Measurements from ENCODE around the gene MACF1.

The MACF1 gene

DNA sequence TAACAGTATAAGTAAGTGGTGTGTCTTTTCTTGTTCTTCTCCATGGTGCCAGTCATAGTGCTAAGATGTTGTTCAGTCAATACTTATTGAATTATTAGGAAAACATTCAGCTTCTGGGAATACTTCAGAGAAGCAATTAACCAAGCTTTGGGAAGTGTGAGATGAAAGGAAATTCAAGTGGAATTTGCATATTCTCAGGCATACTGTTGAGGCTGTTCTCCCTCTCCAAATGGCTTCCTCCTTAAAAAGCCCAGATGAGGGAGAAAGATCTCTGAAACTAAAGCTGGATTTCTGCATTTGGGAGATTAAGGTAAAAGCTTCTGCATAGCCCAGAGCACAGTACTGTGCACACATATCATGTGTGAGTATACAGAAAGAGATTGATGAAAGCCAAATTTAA is 73.4 kb downstream of the MACF1 start:
- in situ Hi-C loops (cut with HindIII; ENCODE audit: low sequenced_read_pairs), result no loop called here
- DNase-seq (ENCODE audit: low read depth), result no peak
- TF ChIP-seq, protein P1, sequence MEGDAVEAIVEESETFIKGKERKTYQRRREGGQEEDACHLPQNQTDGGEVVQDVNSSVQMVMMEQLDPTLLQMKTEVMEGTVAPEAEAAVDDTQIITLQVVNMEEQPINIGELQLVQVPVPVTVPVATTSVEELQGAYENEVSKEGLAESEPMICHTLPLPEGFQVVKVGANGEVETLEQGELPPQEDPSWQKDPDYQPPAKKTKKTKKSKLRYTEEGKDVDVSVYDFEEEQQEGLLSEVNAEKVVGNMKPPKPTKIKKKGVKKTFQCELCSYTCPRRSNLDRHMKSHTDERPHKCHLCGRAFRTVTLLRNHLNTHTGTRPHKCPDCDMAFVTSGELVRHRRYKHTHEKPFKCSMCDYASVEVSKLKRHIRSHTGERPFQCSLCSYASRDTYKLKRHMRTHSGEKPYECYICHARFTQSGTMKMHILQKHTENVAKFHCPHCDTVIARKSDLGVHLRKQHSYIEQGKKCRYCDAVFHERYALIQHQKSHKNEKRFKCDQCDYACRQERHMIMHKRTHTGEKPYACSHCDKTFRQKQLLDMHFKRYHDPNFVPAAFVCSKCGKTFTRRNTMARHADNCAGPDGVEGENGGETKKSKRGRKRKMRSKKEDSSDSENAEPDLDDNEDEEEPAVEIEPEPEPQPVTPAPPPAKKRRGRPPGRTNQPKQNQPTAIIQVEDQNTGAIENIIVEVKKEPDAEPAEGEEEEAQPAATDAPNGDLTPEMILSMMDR (IDR thresholded peaks at IDR 0.05; ENCODE audit: low read depth, low read length, missing control alignments), result no peak
- H3K4me3 ChIP-seq (ENCODE audit: low read depth, low read length), result no peak overlapping the region

- in situ Hi-C loops (cut with HindIII; ENCODE audit: low sequenced_read_pairs), result loop anchor here (5.0 kb wide), 1 partner anchor 35 kb away; no protein-coding TSS in a partner anchor
- no peak for DNase-seq (ENCODE audit: low read depth)
- no peak overlapping the region for H3K4me3 ChIP-seq (ENCODE audit: low read depth, low read length)
- TF ChIP-seq, protein P1 (IDR thresholded peaks at IDR 0.05; ENCODE audit: low read depth, low read length, missing control alignments), result no peak
Observed at GRCh38 chr1:39282537-39283216, 78.2 kb downstream of the MACF1 start.

DNA sequence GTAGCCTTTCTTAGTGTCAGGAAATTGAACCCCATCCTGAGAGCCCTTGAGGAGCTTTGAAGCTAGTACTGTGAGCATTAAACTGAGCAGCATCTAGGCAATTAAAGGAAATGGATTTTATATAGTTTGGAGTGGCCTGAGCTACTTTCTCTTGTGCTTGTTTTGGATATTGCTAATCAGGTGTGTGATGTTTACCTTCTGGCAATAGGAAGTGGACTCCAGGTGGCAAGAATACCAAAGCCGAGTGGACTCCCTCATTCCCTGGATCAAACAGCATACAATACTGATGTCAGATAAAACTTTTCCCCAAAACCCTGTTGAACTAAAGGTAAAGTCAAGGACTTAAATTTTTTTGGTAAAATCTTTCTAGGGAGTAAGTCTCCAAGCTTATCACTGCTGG is 79.4 kb downstream of the MACF1 start:
- DNase-seq (ENCODE audit: low read depth), result no peak
- TF ChIP-seq, protein P1 (IDR thresholded peaks at IDR 0.05; ENCODE audit: low read depth, low read length, missing control alignments), result no peak
- no peak overlapping the region for H3K4me3 ChIP-seq (ENCODE audit: low read depth, low read length)
- in situ Hi-C loops (cut with HindIII; ENCODE audit: low sequenced_read_pairs), result loop anchor here (5.0 kb wide), 1 partner anchor 33 kb away; no protein-coding TSS in a partner anchor

GRCh38 chr1:39287541-39287940 is 83.0 kb downstream of the MACF1 start:
- no peak overlapping the region for H3K4me3 ChIP-seq (ENCODE audit: low read depth, low read length)
- in situ Hi-C loops (cut with HindIII; ENCODE audit: low sequenced_read_pairs), result no loop called here
- DNase-seq (ENCODE audit: low read depth), result no peak
- TF ChIP-seq, protein P1 (IDR thresholded peaks at IDR 0.05; ENCODE audit: low read depth, low read length, missing control alignments), result no peak

- no peak overlapping the region for H3K4me3 ChIP-seq (ENCODE audit: low read depth, low read length)
- TF ChIP-seq, protein P1 (IDR thresholded peaks at IDR 0.05; ENCODE audit: low read depth, low read length, missing control alignments), result no peak
- in situ Hi-C loops (cut with HindIII; ENCODE audit: low sequenced_read_pairs), result no loop called here
- no peak for DNase-seq (ENCODE audit: low read depth)
Observed at GRCh38 chr1:39288735-39289465, 84.4 kb downstream of the MACF1 start.

GRCh38 chr1:39292401-39292800 is 87.9 kb downstream of the MACF1 start:
- no peak overlapping the region for H3K4me3 ChIP-seq (ENCODE audit: low read depth, low read length)
- DNase-seq (ENCODE audit: low read depth), result no peak
- TF ChIP-seq, protein P1 (IDR thresholded peaks at IDR 0.05; ENCODE audit: low read depth, low read length, missing control alignments), result no peak
- in situ Hi-C loops (cut with HindIII; ENCODE audit: low sequenced_read_pairs), result no loop called here
